GM12801 (cell line): ENCODE data around the gene ITGB1BP1.

ENCODE experiments used
- TF ChIP-seq, protein P1 (sequence below): IDR thresholded peaks from one replicate; pipeline ENCODE4 v1.5.1; 2011; ENCODE audit warnings: control low read depth; ENCODE audit not compliant: insufficient read length; ENCODE audit errors: extremely low read depth

ITGB1BP1 gene

GRCh38 chr2:9390151-9390850 lies 33.0 kb downstream of the ITGB1BP1 start:
- TF ChIP-seq, protein P1, sequence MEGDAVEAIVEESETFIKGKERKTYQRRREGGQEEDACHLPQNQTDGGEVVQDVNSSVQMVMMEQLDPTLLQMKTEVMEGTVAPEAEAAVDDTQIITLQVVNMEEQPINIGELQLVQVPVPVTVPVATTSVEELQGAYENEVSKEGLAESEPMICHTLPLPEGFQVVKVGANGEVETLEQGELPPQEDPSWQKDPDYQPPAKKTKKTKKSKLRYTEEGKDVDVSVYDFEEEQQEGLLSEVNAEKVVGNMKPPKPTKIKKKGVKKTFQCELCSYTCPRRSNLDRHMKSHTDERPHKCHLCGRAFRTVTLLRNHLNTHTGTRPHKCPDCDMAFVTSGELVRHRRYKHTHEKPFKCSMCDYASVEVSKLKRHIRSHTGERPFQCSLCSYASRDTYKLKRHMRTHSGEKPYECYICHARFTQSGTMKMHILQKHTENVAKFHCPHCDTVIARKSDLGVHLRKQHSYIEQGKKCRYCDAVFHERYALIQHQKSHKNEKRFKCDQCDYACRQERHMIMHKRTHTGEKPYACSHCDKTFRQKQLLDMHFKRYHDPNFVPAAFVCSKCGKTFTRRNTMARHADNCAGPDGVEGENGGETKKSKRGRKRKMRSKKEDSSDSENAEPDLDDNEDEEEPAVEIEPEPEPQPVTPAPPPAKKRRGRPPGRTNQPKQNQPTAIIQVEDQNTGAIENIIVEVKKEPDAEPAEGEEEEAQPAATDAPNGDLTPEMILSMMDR: no peak

- TF ChIP-seq, protein P1: no peak
Observed at GRCh38 chr2:9388950-9389911, 34.1 kb downstream of the ITGB1BP1 start.

DNA sequence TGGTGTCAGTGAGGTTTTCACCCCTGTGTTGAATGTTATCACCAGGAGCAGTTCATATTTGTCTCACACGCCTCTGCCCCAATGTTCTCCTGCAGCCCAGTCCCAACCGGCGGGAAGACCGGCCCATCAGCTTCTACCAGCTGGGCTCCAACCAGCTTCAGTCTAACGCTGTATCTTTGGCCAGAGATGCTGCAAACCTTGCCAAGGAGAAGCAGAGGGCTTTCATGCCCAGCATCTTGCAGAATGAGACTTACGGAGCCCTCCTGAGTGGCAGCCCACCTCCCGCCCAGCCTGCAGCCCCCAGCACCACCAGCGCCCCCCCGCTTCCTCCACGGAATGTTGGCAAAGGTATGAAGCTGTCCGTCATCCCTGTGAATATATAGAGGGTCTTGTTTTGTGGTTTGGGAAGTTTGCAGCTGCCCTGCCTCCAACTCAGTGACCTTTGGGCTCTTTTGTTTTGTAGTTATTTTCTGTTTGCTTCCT lies 35.1 kb downstream of the ITGB1BP1 start:
- TF ChIP-seq, protein P1: no peak

DNA sequence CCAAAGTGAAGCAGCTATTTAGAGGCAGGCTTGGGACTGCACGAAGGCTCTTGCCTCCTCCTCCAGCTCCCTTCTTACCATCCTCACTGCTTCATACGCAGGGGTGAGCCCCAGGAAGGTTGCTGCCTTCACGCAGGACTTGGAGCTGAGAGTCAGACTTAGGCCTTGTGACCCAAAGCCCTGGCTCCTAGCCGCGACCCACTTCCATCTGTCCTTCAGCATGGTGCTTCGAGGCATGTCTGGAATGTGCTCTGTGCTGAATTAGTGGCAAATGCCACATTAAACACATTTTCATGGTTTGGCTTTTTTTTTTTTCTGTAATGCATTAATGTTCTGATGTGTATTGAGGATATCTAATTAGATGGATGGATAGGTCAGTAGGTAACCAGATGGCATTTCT lies 37.5 kb downstream of the ITGB1BP1 start:
- TF ChIP-seq, protein P1: no peak

DNA sequence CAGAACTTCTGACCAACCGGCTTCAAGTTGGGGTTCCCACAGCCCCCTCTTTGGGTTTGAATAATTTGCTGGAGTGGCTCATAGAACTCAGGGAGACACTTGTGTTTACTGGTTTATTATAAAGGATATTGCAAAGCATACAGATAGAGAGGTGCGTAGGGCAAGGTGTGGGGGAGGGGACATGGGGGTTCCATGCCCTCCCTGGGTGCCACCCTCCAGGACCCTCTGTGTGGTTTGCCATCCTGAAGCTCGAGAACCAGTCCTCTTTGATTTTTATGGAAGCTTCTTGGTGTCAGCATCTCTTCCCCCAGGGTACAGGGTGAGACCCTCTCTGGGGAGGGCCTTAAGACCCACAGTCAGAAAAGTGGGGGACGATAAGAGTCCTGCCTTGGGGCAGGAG lies 38.8 kb downstream of the ITGB1BP1 start:
- TF ChIP-seq, protein P1: no peak

GRCh38 chr2:9382604-9383235 lies 40.6 kb downstream of the ITGB1BP1 start:
- TF ChIP-seq, protein P1: no peak
